ENCODE measurements around the gene ERAP2. TPM values are rescaled to one million over a fixed set of nuclear protein-coding genes. Genes with fewer than 3 reads are reported as not detected.

The ERAP2 gene
- total and polyA plus RNA-seq, 8 donors = 0.68 to 26.8 (median 12.4) TPM

DNA sequence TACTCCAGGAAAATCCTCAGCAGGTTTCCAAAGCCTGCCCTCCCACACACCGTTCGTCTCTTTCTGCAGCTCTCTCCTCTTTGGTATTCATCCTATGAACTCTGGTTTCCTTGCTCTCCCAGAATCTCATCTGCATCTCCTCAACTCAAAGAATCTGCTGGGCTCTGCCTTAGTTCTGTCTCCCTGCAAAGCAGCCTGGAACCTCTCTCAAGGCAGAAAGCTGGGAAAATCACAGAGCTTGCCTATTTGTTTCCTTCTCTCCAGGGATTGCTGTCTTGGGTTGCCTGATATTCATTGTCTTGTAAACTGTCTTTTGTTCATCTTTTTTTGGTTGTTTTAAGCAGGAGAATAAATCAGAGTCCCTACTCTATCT, 5.3 kb upstream of the ERAP2 start:
- WGBS, 5 donors = 79 to 87% (median 84%) methylated on average over 2 of the region's 2 CpGs

DNA sequence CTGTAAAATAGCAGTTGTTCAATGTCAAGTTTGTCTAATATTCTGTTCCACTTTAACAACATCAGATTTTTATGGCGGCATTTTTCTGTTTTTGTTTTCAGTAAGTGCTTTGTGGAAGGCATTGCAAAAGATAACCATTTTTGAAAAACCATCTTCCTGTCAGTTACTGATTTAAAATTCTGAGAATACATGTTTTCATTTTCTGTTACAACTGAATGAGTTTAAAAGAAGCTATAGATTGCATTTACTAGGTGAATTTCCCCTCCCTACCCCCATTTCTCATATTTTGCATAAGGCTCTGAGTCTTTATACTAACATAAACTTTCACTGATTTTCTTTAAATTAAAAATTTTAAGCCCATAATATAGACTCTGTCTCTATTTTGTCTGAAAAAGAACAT, 4.6 kb upstream of the ERAP2 start:
- TF ChIP-seq POLR2A (IDR thresholded peaks at IDR 0.05) (no peak), EP300 (IDR thresholded peaks at IDR 0.05) (no peak), POLR2AphosphoS5 (IDR thresholded peaks at IDR 0.05) (no peak)
- TF ChIP-seq, protein P1, sequence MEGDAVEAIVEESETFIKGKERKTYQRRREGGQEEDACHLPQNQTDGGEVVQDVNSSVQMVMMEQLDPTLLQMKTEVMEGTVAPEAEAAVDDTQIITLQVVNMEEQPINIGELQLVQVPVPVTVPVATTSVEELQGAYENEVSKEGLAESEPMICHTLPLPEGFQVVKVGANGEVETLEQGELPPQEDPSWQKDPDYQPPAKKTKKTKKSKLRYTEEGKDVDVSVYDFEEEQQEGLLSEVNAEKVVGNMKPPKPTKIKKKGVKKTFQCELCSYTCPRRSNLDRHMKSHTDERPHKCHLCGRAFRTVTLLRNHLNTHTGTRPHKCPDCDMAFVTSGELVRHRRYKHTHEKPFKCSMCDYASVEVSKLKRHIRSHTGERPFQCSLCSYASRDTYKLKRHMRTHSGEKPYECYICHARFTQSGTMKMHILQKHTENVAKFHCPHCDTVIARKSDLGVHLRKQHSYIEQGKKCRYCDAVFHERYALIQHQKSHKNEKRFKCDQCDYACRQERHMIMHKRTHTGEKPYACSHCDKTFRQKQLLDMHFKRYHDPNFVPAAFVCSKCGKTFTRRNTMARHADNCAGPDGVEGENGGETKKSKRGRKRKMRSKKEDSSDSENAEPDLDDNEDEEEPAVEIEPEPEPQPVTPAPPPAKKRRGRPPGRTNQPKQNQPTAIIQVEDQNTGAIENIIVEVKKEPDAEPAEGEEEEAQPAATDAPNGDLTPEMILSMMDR (IDR thresholded peaks at IDR 0.05) = no peak
- no peaks in the 10 kb centered on the region for H3K27me3 ChIP-seq
- intact Hi-C loops (cut with DNase I; ENCODE audit: low total_unique reads) = no loop called here
- no peak for DNase-seq
- no peak overlapping the region for H3K27ac ChIP-seq
- WGBS, 5 donors = 74 to 94% (median 83%) methylated on average over 1 of the region's 1 CpG
- peaks cover 0 to 11% (median 6%) of the 10 kb centered on the region in 4 donors for H3K4me1 ChIP-seq
- no peaks in the 10 kb centered on the region for H3K9me3 ChIP-seq
- H3K36me3 ChIP-seq = no peaks in the 10 kb centered on the region
- H3K4me3 ChIP-seq = no peak overlapping the region

More for the DNA sequence above, 5.3 kb upstream of the ERAP2 start:
- TF ChIP-seq, protein P1 (IDR thresholded peaks at IDR 0.05) = no peak
- TF ChIP-seq POLR2AphosphoS5 (IDR thresholded peaks at IDR 0.05) (no peak), EP300 (IDR thresholded peaks at IDR 0.05) (no peak), POLR2A (IDR thresholded peaks at IDR 0.05) (no peak)
- Histone ChIP-seq H3K27me3 (no peaks in the 10 kb centered on the region), H3K27ac (no peak overlapping the region), H3K4me3 (no peak overlapping the region), H3K36me3 (no peaks in the 10 kb centered on the region), H3K9me3 (no peaks in the 10 kb centered on the region), H3K4me1 (peaks cover 0 to 11% (median 6%) of the 10 kb centered on the region in 4 donors)
- intact Hi-C loops (cut with DNase I; ENCODE audit: low total_unique reads) = no loop called here
- no peak for DNase-seq

DNA sequence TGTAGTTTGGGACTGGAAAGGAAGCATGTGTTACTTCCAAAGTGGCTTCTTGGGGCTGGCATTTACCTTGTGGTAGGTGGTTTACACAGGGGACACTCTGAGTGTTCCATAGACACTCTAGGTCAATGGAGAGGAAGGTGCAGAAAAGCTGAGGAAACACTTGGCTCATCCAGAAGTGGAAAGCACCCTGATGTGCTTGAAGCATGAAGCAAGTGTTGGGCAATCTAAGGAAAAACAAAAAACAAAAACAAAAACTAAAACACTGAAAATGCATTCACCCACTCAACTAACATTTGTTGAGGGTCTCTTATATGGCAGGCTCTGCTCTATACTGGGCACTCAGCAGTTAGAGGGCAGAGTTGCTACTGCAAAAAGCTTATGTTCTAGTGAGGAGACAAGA, 2.9 kb upstream of the ERAP2 start:
- H3K27ac ChIP-seq = no peak overlapping the region
- no peak for DNase-seq
- no peaks in the 10 kb centered on the region for H3K27me3 ChIP-seq
- no peak overlapping the region for H3K4me3 ChIP-seq
- H3K36me3 ChIP-seq = no peaks in the 10 kb centered on the region
- intact Hi-C loops (cut with DNase I; ENCODE audit: low total_unique reads) = no loop called here
- H3K9me3 ChIP-seq = no peaks in the 10 kb centered on the region
- peaks cover 0 to 24% (median 12%) of the 10 kb centered on the region in 4 donors for H3K4me1 ChIP-seq
- TF ChIP-seq POLR2AphosphoS5 (IDR thresholded peaks at IDR 0.05) = no peak
- no peak for TF ChIP-seq POLR2A (IDR thresholded peaks at IDR 0.05)
- TF ChIP-seq, protein P1 (IDR thresholded peaks at IDR 0.05) = no peak
- no peak for TF ChIP-seq EP300 (IDR thresholded peaks at IDR 0.05)

DNA sequence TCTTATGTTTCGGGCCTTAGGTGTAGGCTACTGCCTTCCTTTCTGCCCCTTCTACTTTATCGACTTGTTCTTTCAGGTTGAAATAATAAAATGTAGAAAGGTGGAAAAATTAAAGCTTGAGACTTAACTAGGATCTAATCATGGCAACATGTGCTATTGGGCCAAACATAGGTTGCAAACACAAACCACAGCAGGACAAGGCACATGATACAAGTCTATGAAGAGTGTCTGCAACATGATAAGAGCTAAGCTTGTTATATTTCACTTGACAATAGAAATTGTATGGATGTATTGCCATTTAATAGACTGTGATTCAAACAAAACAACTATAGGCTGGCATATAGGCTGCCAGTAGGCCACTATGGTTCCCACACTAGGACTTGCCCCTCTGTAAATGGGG, 1.7 kb upstream of the ERAP2 start:
- no peak overlapping the region for H3K27ac ChIP-seq
- WGBS, 5 donors = 93 to 99% (median 98%) methylated on average over 2 of the region's 2 CpGs
- no peaks in the 10 kb centered on the region for H3K9me3 ChIP-seq
- DNase-seq = no peak
- TF ChIP-seq POLR2AphosphoS5 (IDR thresholded peaks at IDR 0.05) = no peak
- TF ChIP-seq POLR2A (IDR thresholded peaks at IDR 0.05) = no peak
- TF ChIP-seq, protein P1 (IDR thresholded peaks at IDR 0.05) = no peak
- no peak for TF ChIP-seq EP300 (IDR thresholded peaks at IDR 0.05)
- intact Hi-C loops (cut with DNase I; ENCODE audit: low total_unique reads) = no loop called here
- no peak overlapping the region for H3K4me3 ChIP-seq
- H3K27me3 ChIP-seq = no peaks in the 10 kb centered on the region
- peaks cover 0 to 23% (median 13%) of the 10 kb centered on the region in 4 donors for H3K4me1 ChIP-seq
- peaks cover 0 to 1% (median 0%) of the 10 kb centered on the region in 4 donors for H3K36me3 ChIP-seq
